Endometrial microvascular endothelial cells (primary cell): Measurements from ENCODE around the gene HOXB8. TPM values are rescaled to one million over a fixed set of nuclear protein-coding genes. Genes with fewer than 3 reads are reported as not detected.

Experiments
- in situ Hi-C: cut with HindIII; loops from 2 replicates; pipeline ENCODE4 v1.10.0; 2017; ENCODE audit warnings: low sequenced_read_pairs, low pct_unique_long_range_greater_than_20kb; ENCODE audit errors: inconsistent ontology term
- total RNA-seq: library from RNA; depleted of rRNA; stranded (reverse); fragments of >200 nt; gene quantifications from one replicate; pipeline ENCODE4 v1.2.3, GENCODE V29; 2015; ENCODE audit errors: inconsistent ontology term

The HOXB8 gene
- 22.5 TPM for total RNA-seq

- in situ Hi-C loops, result no loop called here
Measured at GRCh38 chr17:48615047-48615962, at the start of gene HOXB8. Gene HOXB8, minus strand, starts transcription at chr17:48615292. Its CDS starts 588 bp downstream, at chr17:48614704.

DNA sequence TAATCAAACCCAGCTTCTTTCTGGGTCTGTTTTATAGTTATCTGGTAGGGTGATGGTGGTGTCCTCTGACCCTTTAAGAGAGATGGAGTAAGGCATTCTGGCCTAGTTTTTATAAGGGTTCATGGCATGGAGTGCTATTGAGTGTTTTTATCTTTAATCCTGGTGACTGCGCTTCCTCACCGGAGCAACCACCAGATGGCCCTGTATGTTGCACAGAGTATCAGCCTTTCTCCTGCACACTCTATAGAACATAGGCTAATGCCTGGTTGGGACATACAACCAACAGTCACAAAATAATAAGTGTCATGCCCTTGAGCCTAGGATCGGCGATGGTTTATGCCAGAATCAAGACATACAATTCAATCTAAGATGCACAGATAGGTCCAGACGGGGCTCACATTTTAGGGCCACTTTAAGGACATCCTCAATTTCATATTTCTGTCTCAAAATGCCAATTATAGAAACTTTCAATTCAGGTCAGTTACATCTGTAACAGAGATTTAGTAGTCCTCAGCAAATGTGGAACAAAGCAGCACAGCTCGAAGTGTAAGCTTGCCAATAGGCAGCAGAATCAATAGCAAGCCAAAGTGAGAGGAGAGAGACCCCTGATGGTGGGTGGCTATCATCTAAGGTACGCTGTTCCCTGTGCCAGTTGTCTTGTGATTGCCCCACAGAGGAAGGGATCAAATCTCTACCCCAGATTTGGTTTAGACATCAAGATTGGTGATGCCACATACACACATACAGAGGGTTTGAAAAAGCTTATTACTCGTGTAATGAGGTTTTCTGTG lies 48.2 kb upstream of the HOXB8 start:
- in situ Hi-C loops, result no loop called here

GRCh38 chr17:48655913-48656312 lies 40.8 kb upstream of the HOXB8 start:
- in situ Hi-C loops, result no loop called here

DNA sequence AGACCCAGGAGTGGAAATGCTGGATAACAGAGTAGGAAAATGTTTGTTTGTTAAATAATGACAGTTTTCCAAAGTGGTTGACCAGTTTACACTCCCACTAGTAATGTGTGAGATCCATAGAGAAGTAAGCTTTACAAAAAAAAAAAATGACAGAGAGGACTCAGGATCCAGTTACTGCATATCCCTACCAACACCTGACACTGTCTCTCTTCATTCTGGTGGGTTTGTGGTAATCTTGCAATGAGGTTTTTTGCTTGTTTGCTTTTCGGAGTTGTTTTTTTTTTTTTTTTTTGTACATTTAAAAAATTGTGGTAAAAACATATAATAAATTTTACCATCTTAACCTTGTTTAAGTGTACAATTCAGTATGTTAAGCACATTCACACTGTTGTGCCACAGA lies 34.6 kb upstream of the HOXB8 start:
- in situ Hi-C loops, result no loop called here

- in situ Hi-C loops, result no loop called here
Measured at GRCh38 chr17:48647963-48648245, 32.8 kb upstream of the HOXB8 start.

DNA sequence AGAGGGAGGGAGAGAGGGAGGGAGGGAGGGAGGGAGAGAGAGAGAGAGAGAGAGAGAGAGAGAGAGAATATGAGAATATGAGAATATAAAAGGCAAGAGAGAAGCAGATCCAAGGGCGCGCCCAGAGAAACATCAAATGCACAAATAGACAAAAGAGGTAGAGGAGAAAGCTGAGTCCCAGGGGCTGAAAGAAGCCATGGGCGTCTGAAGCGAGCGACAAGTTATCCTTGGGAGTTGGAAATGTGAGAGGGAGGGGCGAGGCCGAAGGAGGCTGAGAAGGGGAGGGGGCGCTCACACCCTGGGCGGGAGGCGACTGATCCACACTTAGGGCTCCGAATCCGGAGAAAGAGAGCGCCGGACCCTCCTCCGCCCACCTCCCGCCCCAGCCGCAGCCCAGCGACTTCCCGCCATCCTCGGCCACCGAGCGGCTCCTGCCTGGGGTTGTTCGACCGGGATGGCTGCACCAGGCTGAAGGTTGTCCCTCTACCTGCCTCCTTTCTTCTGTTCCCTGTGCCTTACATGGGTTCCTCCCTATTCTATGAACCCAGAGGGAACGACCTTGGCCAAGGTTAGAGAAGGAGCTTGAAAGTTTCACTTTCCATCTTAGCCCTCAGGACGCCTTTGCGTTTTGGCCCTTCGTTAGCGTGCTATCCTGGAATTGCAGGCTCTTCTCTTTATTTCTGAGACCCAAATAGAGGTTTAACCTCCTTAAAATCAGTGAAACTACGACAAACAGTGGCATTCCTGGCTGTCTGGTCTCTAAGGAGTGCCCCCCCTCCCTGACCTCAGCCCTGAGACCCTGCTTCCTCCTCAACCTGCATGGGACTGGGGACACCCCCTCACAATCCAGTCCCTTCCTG lies 32.2 kb upstream of the HOXB8 start:
- in situ Hi-C loops, result no loop called here

DNA sequence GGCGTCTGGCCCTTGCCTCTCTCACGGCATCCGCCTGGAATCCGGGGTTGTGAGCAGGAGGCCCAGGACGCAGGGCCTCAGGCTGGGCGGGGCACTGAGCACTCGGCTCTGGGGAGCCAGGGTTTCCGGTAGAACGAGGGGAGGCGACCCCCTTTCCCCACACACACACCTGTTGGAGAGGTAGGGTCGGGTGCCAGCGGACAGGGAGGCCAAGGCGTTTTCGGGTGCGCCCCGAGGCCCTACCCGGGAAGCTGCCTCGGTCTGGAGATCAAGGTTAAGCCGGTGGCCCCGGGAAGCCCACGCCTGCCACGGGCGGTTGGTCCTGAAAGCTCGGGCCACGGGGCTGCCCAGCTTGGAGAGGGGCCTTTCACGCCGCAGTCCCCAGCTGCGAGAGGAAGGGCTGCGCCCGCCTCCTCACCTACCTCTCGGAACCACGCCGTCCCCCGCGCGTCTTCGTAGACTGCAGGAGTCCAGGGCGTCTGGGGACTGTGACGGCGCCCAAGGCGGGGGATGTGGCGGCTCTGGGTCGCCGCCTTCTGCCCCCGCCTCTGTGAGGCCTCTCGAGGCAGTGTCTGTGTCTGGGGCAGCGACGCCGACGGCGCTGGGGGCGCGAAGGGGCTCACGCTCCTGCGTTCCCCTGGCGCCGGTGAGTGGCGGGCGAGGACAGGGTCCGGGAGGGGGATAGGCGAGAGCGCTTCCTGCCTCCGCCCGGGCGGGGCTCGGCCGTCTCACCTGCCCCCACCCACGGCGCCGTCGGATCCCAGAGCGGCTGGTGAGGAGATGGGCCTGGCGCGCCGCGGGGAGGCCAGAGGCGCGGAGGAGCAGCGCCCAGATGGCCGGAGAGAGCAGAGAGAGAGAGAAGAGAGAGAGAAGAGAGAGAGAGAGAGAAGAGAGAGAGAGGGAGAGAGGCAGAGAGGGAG lies 31.4 kb upstream of the HOXB8 start:
- in situ Hi-C loops, result no loop called here

- in situ Hi-C loops, result no loop called here
Measured at GRCh38 chr17:48645639-48646182, 30.6 kb upstream of the HOXB8 start.

DNA sequence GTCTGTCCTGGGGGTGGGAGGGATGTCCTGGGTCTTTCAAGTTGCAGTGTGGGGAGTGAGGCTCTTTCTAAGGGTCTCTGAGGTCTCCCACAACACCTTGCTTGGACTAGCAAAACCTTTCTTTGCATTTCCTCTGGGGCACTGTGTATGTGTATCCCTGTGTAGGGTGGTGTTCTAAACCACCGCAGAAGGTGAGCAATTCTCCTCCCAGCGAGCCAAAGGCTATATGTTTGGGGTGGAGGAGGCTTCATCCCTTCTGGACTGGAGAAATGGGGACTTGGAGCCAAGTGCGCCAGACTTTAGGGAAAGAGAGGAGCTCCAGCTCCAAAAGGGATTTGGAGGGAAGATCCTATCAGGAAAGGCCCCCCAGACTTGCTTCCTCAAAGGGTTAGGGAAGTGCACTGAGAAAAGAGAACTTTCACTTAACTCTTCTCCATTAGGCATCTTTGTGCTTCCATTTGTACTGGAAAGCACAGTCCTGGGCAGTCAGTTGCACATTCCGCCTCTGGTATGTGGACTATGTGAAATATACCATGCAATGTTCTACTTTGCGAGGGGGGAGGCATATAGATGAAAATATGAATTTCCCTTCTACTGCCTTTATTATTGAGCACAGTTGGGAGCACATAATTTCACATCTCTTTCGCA lies 29.9 kb upstream of the HOXB8 start:
- in situ Hi-C loops, result no loop called here

GRCh38 chr17:48644159-48644558 lies 29.1 kb upstream of the HOXB8 start:
- in situ Hi-C loops, result no loop called here

GRCh38 chr17:48643697-48644012 lies 28.6 kb upstream of the HOXB8 start:
- in situ Hi-C loops, result no loop called here

DNA sequence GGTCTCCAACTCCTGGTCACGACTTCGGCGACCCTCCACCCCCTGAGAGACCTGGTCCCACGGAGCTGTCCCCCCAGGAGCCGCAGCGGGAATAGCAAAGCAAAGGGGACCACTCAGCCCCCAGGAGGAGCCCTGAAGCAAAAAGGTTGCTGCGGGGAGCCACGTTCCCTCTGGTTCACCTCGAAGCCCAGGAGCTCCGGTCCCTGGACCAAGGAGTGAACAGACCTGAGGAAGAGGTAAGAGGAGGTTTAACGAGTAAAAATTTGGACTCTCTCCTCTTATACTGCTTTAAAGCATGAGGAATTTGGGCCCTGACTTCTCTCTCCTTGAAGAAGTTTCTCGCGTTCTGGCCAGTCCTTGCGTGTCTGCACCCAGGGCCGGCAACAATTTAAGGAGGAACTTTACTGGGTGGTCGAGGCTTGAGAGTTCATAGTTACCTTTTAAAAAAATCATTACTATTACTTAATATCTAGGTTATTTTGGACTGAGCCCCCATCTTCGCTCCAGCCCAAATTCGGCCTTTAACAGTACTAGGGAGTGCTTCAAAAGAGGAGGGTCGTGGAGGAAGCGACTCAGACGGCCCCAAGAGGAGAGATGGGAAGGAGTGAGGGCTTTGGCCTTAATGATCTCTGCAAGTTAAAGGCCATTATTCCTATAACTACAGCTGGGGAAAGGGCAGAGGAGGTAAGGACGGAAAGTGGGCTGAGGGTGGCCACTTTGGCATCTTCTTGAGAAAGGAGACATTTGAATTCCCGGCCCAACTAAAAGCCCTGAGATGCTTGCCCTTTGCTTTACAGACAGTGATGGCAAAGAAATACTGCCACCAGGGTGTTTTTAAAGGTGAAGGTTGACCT lies 28.0 kb upstream of the HOXB8 start:
- in situ Hi-C loops, result no loop called here

DNA sequence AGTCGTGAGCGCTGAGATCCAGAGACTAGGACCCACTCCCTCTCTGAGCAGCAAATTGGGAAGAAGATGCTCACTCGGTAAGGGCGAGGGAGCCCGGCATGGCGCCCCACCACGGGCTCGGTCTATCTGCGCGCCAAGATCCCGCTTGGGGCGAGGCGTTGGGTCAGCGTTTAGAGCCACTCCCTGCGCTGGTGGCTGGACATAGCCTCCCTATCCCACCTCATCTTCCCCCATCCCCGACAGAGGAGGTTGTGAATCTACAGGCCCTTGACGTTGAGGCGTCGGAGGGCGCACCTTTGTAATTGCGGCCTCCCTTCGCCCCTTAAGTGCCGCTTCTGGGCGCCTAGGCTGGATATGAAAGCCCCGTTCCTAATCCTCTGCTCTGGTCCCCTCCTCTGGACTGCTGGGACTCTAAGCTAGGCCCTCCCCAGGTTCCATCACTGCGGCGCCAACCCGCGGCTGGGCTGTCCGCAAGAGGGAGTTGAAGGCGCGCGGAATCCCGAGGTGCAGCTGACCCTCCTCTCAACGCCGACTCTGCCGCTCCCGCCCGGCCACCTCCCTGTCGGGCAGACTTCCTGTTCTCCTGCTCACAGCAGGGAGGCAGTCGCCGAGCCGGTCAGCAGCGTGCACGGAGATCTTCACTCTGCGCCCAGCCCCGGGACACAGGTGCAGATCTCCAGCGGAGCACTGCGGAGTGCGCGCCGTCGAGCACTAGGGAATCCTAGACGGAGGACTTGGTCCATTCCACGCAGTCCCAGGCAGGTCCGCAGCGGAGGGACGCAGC lies 27.2 kb upstream of the HOXB8 start:
- in situ Hi-C loops, result no loop called here

GRCh38 chr17:48641541-48642058 lies 26.5 kb upstream of the HOXB8 start:
- in situ Hi-C loops, result no loop called here

GRCh38 chr17:48640858-48641180 lies 25.7 kb upstream of the HOXB8 start:
- in situ Hi-C loops, result no loop called here
